ENCODE measurements around the gene RASAL1.
"Not testable (repeated sequence)": the region's sequence is repeated elsewhere in the genome, so short reads cannot be mapped to it uniquely, and the experiment has no call there.

The RASAL1 gene

GRCh38 chr12:113138826-113139225 lies 3.3 kb upstream of the RASAL1 start:
- no peak for DNase-seq

- DNase-seq = no peak
These were observed 2.6 kb upstream of the RASAL1 start for GRCh38 chr12:113137861-113138783.

- DNase-seq = no peak
These were observed 1.5 kb upstream of the RASAL1 start for GRCh38 chr12:113136990-113137511.

- peak; percentile 72 for DNase-seq
These were observed 798 bp upstream of the RASAL1 start for GRCh38 chr12:113136128-113136989.

- no peak for DNase-seq
These were observed 1.0 kb downstream of the RASAL1 start for GRCh38 chr12:113134521-113134951.

- DNase-seq = no peak
These were observed 1.5 kb downstream of the RASAL1 start for GRCh38 chr12:113134071-113134470.

GRCh38 chr12:113133666-113134065 lies 1.9 kb downstream of the RASAL1 start:
- DNase-seq = no peak

GRCh38 chr12:113133036-113133435 lies 2.5 kb downstream of the RASAL1 start:
- DNase-seq = no peak

GRCh38 chr12:113131556-113131955 lies 4.0 kb downstream of the RASAL1 start:
- no peak for DNase-seq

GRCh38 chr12:113130457-113131135 lies 5.0 kb downstream of the RASAL1 start:
- no peak for DNase-seq

- DNase-seq = no peak
These were observed 5.7 kb downstream of the RASAL1 start for GRCh38 chr12:113129664-113130456.

- no peak for DNase-seq
These were observed 6.5 kb downstream of the RASAL1 start for GRCh38 chr12:113128802-113129663.

GRCh38 chr12:113127791-113128199 lies 7.8 kb downstream of the RASAL1 start:
- DNase-seq = no peak

- DNase-seq = no peak
These were observed 14.7 kb downstream of the RASAL1 start for GRCh38 chr12:113120670-113121370.

- DNase-seq = no peak
These were observed 15.4 kb downstream of the RASAL1 start for GRCh38 chr12:113119980-113120669.

GRCh38 chr12:113118142-113118541 lies 17.4 kb downstream of the RASAL1 start:
- no peak for DNase-seq

- DNase-seq = not testable (repeated sequence)
These were observed 17.9 kb downstream of the RASAL1 start for GRCh38 chr12:113117684-113118083.

- no peak for DNase-seq
These were observed 18.7 kb downstream of the RASAL1 start for GRCh38 chr12:113116875-113117274.

- DNase-seq = no peak
These were observed 20.0 kb downstream of the RASAL1 start for GRCh38 chr12:113115455-113116126.

All from CD4-positive, alpha-beta T cell treated with Interleukin-15 for 1 hour (primary cell).